GM12892 (cell line): Measurements from ENCODE around the gene CFLAR. TPM values are rescaled to one million over a fixed set of nuclear protein-coding genes. Genes with fewer than 3 reads are reported as not detected.

Experiments
- DNase-seq: peaks from one replicate; pipeline ENCODE4 v3.0.0; 2011; ENCODE audit not compliant: insufficient read length
- FAIRE-seq: peaks from 2 replicates; lab custom pipeline; 2011; peaks lifted over from hg19 to GRCh38; lab: Jason Lieb, UNC
- POLR2A ChIP-seq: IDR thresholded peaks from 2 replicates; pipeline ENCODE4 v1.6.1; 2011; ENCODE audit warnings: low read depth, low read length, control low read depth
- POLR2AphosphoS5 ChIP-seq: IDR thresholded peaks from 2 replicates; pipeline ENCODE4 v1.6.1; 2011; ENCODE audit warnings: low read depth, low read length, control low read depth
- TAF1 ChIP-seq: IDR thresholded peaks from 2 replicates; pipeline ENCODE4 v1.6.1; 2011; ENCODE audit warnings: low read depth, mild to moderate bottlenecking, control low read depth, low read length, borderline replicate concordance
- polyA plus RNA-seq: library from polyadenylated mRNA; unstranded; fragments of >200 nt; gene quantifications from one replicate; pipeline ENCODE4 v1.2.1, GENCODE V29; 2012; ENCODE audit warnings: missing spikeins, inconsistent platforms; ENCODE audit not compliant: missing spikeins

CFLAR gene
- 246 TPM for polyA plus RNA-seq

DNA sequence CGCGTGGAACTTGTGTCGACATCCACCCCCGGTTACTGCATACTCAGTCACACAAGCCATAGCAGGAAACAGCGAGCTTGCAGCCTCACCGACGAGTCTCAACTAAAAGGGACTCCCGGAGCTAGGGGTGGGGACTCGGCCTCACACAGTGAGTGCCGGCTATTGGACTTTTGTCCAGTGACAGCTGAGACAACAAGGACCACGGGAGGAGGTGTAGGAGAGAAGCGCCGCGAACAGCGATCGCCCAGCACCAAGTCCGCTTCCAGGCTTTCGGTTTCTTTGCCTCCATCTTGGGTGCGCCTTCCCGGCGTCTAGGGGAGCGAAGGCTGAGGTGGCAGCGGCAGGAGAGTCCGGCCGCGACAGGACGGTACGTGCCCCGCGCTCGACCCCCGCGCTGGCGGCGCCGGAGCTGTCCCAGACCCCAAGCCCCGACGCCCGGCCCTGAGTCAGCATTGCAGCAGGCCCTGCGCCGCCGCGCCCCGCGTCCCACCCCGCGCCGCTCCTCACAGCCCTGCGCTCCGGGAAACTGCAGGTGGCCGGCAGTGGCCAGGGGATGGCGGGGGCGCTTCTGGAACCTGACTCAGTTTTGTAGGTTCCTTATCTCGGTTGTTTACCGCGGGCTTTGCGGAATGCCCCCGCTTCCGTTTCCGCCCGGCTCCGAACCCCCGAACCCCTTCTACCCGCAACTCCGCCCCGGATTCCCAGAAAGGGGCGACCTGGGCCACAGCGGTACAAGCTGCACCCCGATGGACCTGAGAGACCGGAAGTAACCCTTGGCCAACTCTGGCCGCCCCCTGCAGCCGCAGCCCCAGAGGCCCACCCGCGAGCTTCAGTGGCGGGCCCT lies at the start of gene CFLAR:
Gene CFLAR (plus strand): TSS at position 50 of the 844 bp plus-strand sequence. CDS start 13,702 bp downstream, outside the sequence.
- FAIRE-seq = peak; percentile 85
- DNase-seq = peak; percentile 63
- peak; percentile 62; the same call in 1 of the 2 replicates for TF ChIP-seq TAF1
- TF ChIP-seq POLR2AphosphoS5 = peak; percentile 88
- TF ChIP-seq POLR2A = peak; percentile 94

DNA sequence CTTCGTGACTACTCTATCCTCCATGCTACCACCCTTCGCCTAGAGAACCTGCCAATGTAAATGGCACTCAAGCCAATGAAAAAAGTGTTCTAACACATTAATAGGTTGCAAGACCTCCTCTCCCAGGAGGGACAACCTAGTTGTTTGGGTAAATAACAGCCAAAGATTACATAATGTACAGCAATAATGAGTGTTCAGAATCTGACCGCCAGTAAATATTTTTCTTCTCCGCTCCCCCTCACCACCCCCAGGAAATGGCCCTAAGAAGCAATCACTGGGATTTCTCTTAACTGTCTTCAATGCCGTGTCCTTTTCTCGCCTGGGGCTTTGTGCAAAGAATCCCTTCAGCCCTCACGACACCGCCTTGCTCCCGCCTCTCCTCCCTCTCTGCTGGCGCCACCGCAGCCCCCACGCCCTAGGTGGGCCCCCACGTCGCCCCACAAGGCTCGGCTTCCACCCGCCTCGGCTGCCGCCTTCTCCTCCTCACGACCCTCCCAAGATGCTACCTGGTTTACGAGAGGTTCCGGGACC lies 45.0 kb upstream of the CFLAR start:
- FAIRE-seq = no peak
- peak; percentile 16 for DNase-seq
- TF ChIP-seq TAF1 = no peak
- TF ChIP-seq POLR2AphosphoS5 = no peak; the same call in 1 of the 2 replicates
- no peak for TF ChIP-seq POLR2A

DNA sequence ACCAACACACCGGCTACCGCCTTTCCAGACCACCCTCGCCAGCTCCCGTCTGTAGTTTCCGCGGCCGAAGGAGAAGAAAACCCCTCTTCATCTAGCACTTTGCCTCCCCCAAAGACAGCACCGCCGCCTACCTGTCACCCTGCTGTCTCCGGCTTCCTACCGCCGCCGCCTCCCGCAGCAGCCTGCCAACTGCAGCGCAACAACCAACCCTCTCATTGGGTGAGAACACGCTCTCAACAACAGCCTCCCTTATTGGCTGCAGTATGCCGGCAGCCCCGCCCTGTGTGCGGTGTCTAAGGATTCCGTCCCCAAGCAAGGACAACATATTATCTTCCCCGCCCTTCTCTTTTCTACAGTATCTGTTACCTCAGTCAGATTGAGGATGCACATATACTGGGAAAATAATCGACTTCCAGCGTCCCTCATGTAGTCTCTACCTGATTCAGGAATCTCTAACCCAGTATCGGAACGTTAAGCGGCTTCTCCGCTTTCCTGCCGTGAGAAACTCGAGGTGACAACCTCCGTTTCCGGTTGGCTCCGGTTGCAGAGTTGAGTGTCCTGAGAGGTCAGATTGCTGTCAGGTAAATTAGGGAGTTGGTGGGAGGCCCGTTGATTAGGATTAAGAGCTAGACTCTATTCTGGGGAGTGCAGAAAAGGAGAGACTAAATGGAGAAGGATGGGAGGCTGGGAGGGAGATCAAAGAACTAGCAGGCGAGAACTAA lies 44.3 kb upstream of the CFLAR start, which contains the start of the genes HYCC2 and NDUFB3:
Gene HYCC2 (minus strand): TSS at position 193 of the 722 bp plus-strand sequence. CDS start 47,662 bp downstream, outside the sequence.
Gene NDUFB3 (plus strand): TSS at position 523 of the 722 bp plus-strand sequence. CDS start 6,882 bp downstream, outside the sequence.
- DNase-seq (peak; percentile 73), FAIRE-seq (peak; percentile 100)
- TF ChIP-seq POLR2AphosphoS5 (peak; percentile 80), TAF1 (peak; percentile 93), POLR2A (peak; percentile 78)

GRCh38 chr2:201072201-201072530 lies 43.8 kb upstream of the CFLAR start:
- TF ChIP-seq POLR2A (no peak), POLR2AphosphoS5 (no peak), TAF1 (no peak)
- DNase-seq (no peak), FAIRE-seq (no peak)

DNA sequence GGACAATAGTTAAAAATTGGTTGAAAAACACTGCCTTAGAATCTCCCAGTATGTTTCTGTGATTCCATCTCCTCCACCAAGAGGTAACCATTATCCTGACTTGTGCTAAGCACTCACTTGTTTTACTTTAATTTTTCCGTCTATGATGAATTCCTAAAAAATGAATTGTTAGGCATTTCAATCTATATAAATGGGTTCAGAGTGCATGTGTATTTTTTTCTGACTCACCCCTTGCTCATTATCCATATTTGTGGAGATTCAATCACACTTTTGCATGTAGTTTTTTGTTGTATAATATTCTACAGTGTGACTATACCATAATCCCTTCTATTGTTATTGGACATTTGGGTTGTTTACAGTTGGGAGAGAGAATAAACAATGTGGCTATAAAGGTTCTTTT lies 42.9 kb upstream of the CFLAR start:
- FAIRE-seq (no peak), DNase-seq (no peak)
- no peak for TF ChIP-seq POLR2A
- TF ChIP-seq POLR2AphosphoS5 = no peak
- no peak for TF ChIP-seq TAF1

DNA sequence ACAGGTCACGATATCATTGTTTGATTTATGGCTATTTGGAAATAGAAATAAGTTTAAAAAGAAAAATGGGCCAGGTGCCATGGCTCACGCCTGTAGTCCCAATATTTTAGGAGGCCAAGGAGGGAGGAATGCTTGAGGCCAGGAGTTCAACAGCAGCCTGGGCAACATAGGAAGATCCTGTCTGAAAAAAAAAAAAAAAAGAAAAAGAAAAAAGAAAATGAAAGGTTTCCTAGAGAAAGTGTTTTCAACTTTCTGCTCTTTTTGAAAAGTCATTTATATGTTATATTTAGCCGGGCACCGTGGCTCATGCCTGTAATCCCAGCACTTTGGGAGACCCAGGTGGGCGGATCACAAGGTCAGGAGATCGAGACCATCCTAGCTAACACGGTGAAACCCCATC lies 41.0 kb upstream of the CFLAR start:
- TF ChIP-seq POLR2A = no peak
- no peak for TF ChIP-seq TAF1
- TF ChIP-seq POLR2AphosphoS5 = no peak
- FAIRE-seq (no peak), DNase-seq (no peak)

DNA sequence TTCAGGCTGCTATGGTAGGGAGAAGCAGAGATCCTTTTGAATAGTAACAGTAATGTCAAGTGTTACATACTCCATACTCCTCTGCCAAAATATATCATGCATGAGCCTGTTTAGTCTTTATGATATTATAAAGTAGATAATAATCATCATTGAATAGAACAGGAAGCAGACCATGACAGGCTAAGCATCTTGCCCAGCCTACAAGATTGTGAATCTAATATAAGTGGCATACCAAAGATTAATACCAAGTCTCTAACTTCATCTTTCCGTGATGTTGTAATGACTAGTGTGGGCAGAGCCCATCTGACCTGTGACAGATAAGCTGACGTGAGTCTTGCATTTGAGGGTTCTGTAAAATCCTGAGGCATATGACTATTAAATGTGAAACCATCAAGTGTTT lies 31.1 kb upstream of the CFLAR start:
- no peak for DNase-seq
- TF ChIP-seq TAF1 = no peak
- TF ChIP-seq POLR2AphosphoS5 = no peak
- TF ChIP-seq POLR2A = no peak
- FAIRE-seq = no peak

DNA sequence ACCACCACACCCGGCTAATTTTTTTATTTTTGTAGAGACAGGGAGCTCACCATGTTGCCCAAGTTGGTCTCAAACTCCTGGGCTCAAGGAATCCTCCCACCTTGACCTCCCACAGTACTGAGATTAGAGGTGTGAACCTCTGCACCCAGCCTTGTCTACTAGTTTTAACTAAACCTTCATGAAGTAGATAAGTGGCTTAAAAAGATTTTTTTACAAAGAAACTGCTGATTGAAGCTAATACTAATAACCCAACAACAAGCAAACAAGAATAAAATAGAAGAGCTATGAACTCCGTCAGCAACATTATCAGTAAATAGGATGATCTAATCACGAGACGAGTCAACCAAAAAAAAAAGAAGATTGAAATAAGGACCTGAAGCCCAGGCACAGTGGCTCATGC lies 25.4 kb upstream of the CFLAR start:
- FAIRE-seq (no peak), DNase-seq (no peak)

DNA sequence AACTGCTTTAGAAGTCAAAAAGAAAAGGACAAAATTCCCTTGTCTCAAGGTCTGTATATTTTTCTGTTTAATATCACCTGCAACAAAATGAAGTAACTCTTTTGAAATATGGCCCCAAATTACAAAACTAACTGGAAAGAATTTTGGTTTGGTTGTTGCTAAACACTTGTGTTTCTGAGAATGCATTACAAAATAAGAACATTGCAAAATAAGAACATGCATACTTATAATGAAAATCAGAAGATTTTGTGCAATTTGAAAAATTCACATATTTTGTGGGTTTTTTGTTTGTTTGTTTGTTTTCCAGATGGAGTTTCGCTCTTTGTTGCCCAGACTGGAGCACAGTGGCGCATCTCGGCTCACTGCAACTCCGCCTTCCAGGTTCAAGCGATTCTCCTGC lies 22.4 kb upstream of the CFLAR start:
- no peak for TF ChIP-seq TAF1
- no peak for TF ChIP-seq POLR2A
- TF ChIP-seq POLR2AphosphoS5 = no peak

More for the DNA sequence above, 25.4 kb upstream of the CFLAR start:
- no peak for TF ChIP-seq POLR2AphosphoS5
- no peak for TF ChIP-seq POLR2A
- no peak for TF ChIP-seq TAF1

DNA sequence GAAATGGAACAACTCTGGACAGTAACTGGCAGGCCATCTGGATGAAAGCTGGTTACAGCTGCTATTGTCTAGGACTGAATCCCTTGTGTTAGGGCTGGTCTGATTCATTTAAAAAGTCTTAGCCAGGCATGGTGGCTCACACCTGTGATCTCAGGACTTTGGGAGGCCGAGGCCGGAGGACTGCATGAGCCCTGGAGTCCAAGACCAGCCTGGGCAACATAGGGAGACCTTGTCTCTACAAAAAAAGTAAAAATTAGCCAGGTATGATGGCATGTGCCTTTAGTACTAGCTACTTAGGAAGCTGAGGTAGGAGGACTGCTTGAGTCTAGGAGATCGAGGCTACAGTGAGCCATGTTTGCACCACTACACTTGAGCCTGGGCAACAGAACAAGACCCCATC lies 15.5 kb upstream of the CFLAR start:
- TF ChIP-seq POLR2A (no peak), TAF1 (no peak), POLR2AphosphoS5 (no peak)
- DNase-seq = no peak
- FAIRE-seq = no peak

More for the DNA sequence above, 22.4 kb upstream of the CFLAR start:
- FAIRE-seq (no peak), DNase-seq (no peak)

- TF ChIP-seq TAF1 = no peak
- no peak for TF ChIP-seq POLR2A
- no peak for TF ChIP-seq POLR2AphosphoS5
- FAIRE-seq (no peak), DNase-seq (no peak)
Observed at GRCh38 chr2:201105759-201106158, 10.2 kb upstream of the CFLAR start.
